Endothelial cell of umbilical vein (primary cell): ENCODE data around the gene CAPN14. TPM values are rescaled to one million over a fixed set of nuclear protein-coding genes. Genes with fewer than 3 reads are reported as not detected.

Experiments used
- BruUV-seq: library from RNA; stranded (reverse); fragments of 400-500 nt; replicated peaks from 2 replicates; lab custom pipeline; 2021; lab: Mats Ljungman, UMichigan
- CTCF ChIA-PET: fragments of 300-600, 350-600 bp; sonication (Branson Sonifier 250); formaldehyde crosslinking; loops from one replicate; lab custom pipeline; 2021; ENCODE audit warnings: antibody characterized with exemption, inconsistent platforms; lab: Charles Lee
- POLR2A ChIA-PET: fragments of 300-600, 350-600 bp; sonication (Branson Sonifier 250); formaldehyde crosslinking; loops from one replicate; lab custom pipeline; 2021; ENCODE audit warnings: antibody characterized with exemption, inconsistent platforms; lab: Charles Lee
- DNase-seq: peaks from one replicate; pipeline ENCODE4 v3.0.0-alpha.2; 2011; ENCODE audit warnings: low read depth, low spot score
- FAIRE-seq: peaks from 2 replicates; lab custom pipeline; 2011; peaks lifted over from hg19 to GRCh38; lab: Jason Lieb, UNC
- H2AFZ ChIP-seq: 2 replicates; pipeline ENCODE4 v1.6.0; 2012; ENCODE audit warnings: low read depth, low read length, control low read depth, inconsistent platforms
- H3K27ac ChIP-seq: 2 replicates; pipeline ENCODE4 v1.5.1; 2011; ENCODE audit warnings: low read depth, mild to moderate bottlenecking, control low read depth, low read length, moderate library complexity; ENCODE audit not compliant: insufficient read depth
- H3K27me3 ChIP-seq, 2 experiments: 2 replicates each; pipeline versions ENCODE4 v1.6.0 to v1.6.1; 2011; ENCODE audit warnings: low read length in 2 of 2, mixed read lengths in 1 of 2; ENCODE audit not compliant: control insufficient read depth in 2 of 2, insufficient read depth in 2 of 2
- H3K36me3 ChIP-seq, 2 experiments: 2 replicates in 1 of 2; 3 replicates in 1 of 2; pipeline ENCODE4 v1.5.1; 2011; ENCODE audit warnings: low read length in 2 of 2, mild to moderate bottlenecking in 1 of 2, moderate library complexity in 1 of 2; ENCODE audit not compliant: control insufficient read depth in 2 of 2, insufficient read depth in 2 of 2; ENCODE audit errors: extremely low read depth in 1 of 2
- H3K4me1 ChIP-seq: 3 replicates; pipeline ENCODE4 v1.5.1; 2011; ENCODE audit warnings: mild to moderate bottlenecking, low read length; ENCODE audit not compliant: control insufficient read depth, insufficient read depth; ENCODE audit errors: extremely low read depth
- H3K4me2 ChIP-seq: 2 replicates; pipeline ENCODE4 v1.6.1; 2011; ENCODE audit warnings: low read length, control low read depth, mixed read lengths; ENCODE audit not compliant: insufficient read depth
- H3K4me3 ChIP-seq, 3 experiments: fragments of 200-600 bp in 1 of 3; sonication (generic), shearing (Covaris generic) in 1 of 3; replicated peaks in 1 of 3; 2 replicates each; pipeline ENCODE4 v1.5.1; 2011 to 2016; ENCODE audit warnings: control low read depth in 3 of 3, low read length in 3 of 3, mild to moderate bottlenecking in 2 of 3, inconsistent platforms in 1 of 3, low read depth in 1 of 3, moderate library complexity in 1 of 3; ENCODE audit not compliant: insufficient read depth in 1 of 3
- H3K79me2 ChIP-seq: 2 replicates; pipeline ENCODE4 v1.6.0; 2012; ENCODE audit warnings: low read length, inconsistent platforms; ENCODE audit not compliant: control insufficient read depth, insufficient read depth
- H3K9ac ChIP-seq: replicated peaks from 2 replicates; pipeline ENCODE3; 2011; ENCODE audit warnings: low read length, control low read depth; ENCODE audit not compliant: insufficient read depth; ENCODE audit errors: extremely low read depth
- H3K9me1 ChIP-seq: replicated peaks from 3 replicates; pipeline ENCODE4 v1.6.0; 2011; ENCODE audit warnings: mild to moderate bottlenecking, low read length; ENCODE audit not compliant: control insufficient read depth, insufficient read depth; ENCODE audit errors: extremely low read depth
- H3K9me3 ChIP-seq: replicated peaks from 2 replicates; pipeline ENCODE4 v1.5.1; 2012; ENCODE audit warnings: low read length, inconsistent platforms; ENCODE audit not compliant: control insufficient read depth, insufficient read depth
- H4K20me1 ChIP-seq: replicated peaks from 2 replicates; pipeline ENCODE3; 2011; ENCODE audit warnings: mild to moderate bottlenecking, low read length; ENCODE audit not compliant: control insufficient read depth, insufficient read depth; ENCODE audit errors: extremely low read depth
- EZH2 ChIP-seq: IDR thresholded peaks from 2 replicates; pipeline ENCODE4 v1.6.1; 2012; ENCODE audit warnings: borderline replicate concordance, low read depth, mild to moderate bottlenecking, moderate library complexity, low read length, inconsistent platforms; ENCODE audit not compliant: severe bottlenecking
- FOS ChIP-seq: IDR thresholded peaks from 2 replicates; pipeline ENCODE4 v1.6.1; 2011; ENCODE audit warnings: mild to moderate bottlenecking, low read length, moderate library complexity, borderline replicate concordance; ENCODE audit not compliant: insufficient read depth
- GATA2 ChIP-seq: IDR thresholded peaks from 2 replicates; pipeline ENCODE4 v1.7.0; 2011; ENCODE audit warnings: low read depth, mild to moderate bottlenecking, moderate library complexity, mixed read lengths, low read length; ENCODE audit not compliant: insufficient read length, insufficient read depth
- JUN ChIP-seq: IDR thresholded peaks from 2 replicates; pipeline ENCODE4 v1.6.1; 2011; ENCODE audit warnings: borderline replicate concordance, low read depth; ENCODE audit not compliant: insufficient read length, insufficient read depth
- MYC ChIP-seq: IDR thresholded peaks from one replicate; pipeline ENCODE4 v1.6.1; 2011; ENCODE audit warnings: mild to moderate bottlenecking, low read depth, low read length
- POLR2A ChIP-seq: IDR thresholded peaks from 2 replicates; pipeline ENCODE4 v1.6.1; 2012; ENCODE audit warnings: low read depth, mild to moderate bottlenecking, control low read depth, low read length
- dilution Hi-C: fragments of 300-500 bp; cut with MboI; formaldehyde crosslinking; loops from one replicate; pipeline ENCODE4 v1.15.0; 2019; ENCODE audit warnings: low sequenced_read_pairs; ENCODE audit not compliant: extremely low pct_ligation_motif_present
- intact Hi-C: fragments of 100-400 bp; cut with micrococcal nuclease; formaldehyde crosslinking; loops from one replicate; pipeline ENCODE4 v1.10.0; 2022
- polyA plus RNA-seq, 4 experiments: library from polyadenylated mRNA; depleted of rRNA in 3 of 4; stranded (reverse) in 3 of 4; unstranded in 1 of 4; fragments of >200 nt; gene quantifications; 2 replicates each; pipeline versions ENCODE4 v1.2.1 to v1.2.3, GENCODE V29; 2011 to 2012; ENCODE audit warnings: missing spikeins in 1 of 4
- total RNA-seq: library from RNA; stranded (reverse); gene quantifications from 2 replicates; pipeline ENCODE4 v1.2.3, GENCODE V29; 2021

CAPN14 gene
- total and polyA plus RNA-seq, 2 donors (not counting 3 experiments of a cell fraction or from before 2014, with no cell fraction given), result 0.01 to 0.15 TPM

DNA sequence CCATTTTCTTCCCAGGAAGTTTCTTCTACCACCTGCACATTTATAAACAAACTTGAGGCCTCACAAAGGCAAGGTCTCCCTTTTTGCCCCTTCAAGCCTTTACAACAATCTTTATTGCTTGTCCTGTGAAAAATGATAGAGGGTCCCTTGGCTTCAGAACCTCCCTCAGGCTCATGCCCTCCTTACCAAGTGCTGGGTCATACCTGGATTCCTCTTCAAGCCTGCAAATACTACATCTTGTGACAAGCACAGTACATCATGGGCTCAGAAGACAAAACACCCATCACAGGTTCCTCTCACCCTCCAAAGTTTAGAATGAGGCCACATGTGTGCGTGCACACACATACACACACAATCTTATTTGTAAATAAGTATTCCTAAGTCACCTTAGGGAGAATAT lies 9.1 kb downstream of the CAPN14 start:
- Histone ChIP-seq H2AFZ (no peak overlapping the region), H3K4me3 (no peak overlapping the region), H3K27ac (no peak overlapping the region), H3K9me3 (no peaks in the 10 kb centered on the region), H3K79me2 (no peaks in the 10 kb centered on the region), H3K9me1 (no peaks in the 10 kb centered on the region), H3K9ac (no peak overlapping the region), H3K36me3 (no peaks in the 10 kb centered on the region), H3K4me1 (no peaks in the 10 kb centered on the region), H3K4me2 (no peak overlapping the region), H3K27me3 (no peaks in the 10 kb centered on the region), H4K20me1 (no peaks in the 10 kb centered on the region)
- DNase-seq (no peak), FAIRE-seq (no peak)
- CTCF ChIA-PET, result no interaction called here
- dilution Hi-C loops, result no loop called here
- no peak for TF ChIP-seq FOS
- POLR2A ChIA-PET, result no interaction called here
- intact Hi-C loops, result no loop called here
- BruUV-seq, result no TSS peak

DNA sequence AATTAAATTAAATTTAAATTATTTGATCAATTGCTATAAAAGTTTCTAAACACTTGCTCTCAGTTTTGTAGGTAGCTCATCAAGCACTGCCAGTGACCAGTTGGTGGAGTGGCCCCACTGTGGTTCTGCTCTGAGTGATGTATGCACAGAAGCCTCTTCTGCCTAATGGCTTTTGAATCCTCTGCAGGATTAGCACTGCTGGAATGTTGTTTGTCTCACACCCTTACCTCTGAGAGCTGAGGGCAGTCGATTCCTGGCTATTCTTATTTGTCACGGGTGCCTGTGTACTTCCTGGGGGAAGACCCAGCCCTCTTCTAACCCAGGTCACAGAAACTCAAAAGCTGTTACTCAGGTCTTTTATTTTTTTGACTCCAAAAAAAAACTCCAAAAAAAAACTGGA lies 9.5 kb downstream of the CAPN14 start:
- FAIRE-seq (no peak), DNase-seq (no peak)
- ChIA-PET POLR2A (no interaction called here), CTCF (no interaction called here)
- intact Hi-C loops (no loop called here), dilution Hi-C loops (no loop called here)
- Histone ChIP-seq H2AFZ (no peak overlapping the region), H4K20me1 (no peaks in the 10 kb centered on the region), H3K27me3 (no peaks in the 10 kb centered on the region), H3K4me2 (no peak overlapping the region), H3K9ac (no peak overlapping the region), H3K9me1 (no peaks in the 10 kb centered on the region), H3K36me3 (no peaks in the 10 kb centered on the region), H3K4me3 (no peak overlapping the region), H3K9me3 (no peaks in the 10 kb centered on the region), H3K79me2 (no peaks in the 10 kb centered on the region), H3K4me1 (no peaks in the 10 kb centered on the region), H3K27ac (no peak overlapping the region)
- no TSS peak for BruUV-seq
- TF ChIP-seq JUN (no peak), EZH2 (no peak), POLR2A (no peak), MYC (no peak), GATA2 (no peak)
